Measurements from ENCODE around the gene SEMA4D.

The SEMA4D gene

DNA sequence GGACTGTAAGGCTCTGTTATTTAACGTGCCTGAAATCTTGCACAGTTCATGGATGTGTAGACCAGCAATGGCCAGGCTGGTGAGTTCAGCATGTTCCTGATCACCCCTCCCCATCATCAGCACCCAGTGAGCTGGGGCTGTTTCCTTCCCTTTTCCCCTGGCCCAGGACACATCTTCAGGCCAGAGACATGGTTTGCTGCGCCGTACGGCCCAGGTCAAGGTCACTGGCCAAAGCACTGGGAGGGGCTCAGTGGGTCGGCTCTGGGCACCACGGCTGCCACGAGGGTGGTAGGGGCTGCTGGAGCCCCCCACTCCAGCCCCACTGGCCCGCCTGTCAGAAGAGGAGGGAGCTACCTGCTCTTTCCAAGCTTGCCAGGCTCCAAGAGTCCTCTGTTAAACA is 55.9 kb downstream of the SEMA4D start:
- H3K4me3 ChIP-seq (ENCODE audit: low read depth, low read length) = no peak overlapping the region
- DNase-seq (ENCODE audit: low read depth, low spot score) = no peak
- TF ChIP-seq, protein P1, sequence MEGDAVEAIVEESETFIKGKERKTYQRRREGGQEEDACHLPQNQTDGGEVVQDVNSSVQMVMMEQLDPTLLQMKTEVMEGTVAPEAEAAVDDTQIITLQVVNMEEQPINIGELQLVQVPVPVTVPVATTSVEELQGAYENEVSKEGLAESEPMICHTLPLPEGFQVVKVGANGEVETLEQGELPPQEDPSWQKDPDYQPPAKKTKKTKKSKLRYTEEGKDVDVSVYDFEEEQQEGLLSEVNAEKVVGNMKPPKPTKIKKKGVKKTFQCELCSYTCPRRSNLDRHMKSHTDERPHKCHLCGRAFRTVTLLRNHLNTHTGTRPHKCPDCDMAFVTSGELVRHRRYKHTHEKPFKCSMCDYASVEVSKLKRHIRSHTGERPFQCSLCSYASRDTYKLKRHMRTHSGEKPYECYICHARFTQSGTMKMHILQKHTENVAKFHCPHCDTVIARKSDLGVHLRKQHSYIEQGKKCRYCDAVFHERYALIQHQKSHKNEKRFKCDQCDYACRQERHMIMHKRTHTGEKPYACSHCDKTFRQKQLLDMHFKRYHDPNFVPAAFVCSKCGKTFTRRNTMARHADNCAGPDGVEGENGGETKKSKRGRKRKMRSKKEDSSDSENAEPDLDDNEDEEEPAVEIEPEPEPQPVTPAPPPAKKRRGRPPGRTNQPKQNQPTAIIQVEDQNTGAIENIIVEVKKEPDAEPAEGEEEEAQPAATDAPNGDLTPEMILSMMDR (IDR thresholded peaks at IDR 0.05; ENCODE audit: low read depth, low read length) = no peak
- in situ Hi-C loops (cut with HindIII; ENCODE audit: low sequenced_read_pairs) = no loop called here

DNA sequence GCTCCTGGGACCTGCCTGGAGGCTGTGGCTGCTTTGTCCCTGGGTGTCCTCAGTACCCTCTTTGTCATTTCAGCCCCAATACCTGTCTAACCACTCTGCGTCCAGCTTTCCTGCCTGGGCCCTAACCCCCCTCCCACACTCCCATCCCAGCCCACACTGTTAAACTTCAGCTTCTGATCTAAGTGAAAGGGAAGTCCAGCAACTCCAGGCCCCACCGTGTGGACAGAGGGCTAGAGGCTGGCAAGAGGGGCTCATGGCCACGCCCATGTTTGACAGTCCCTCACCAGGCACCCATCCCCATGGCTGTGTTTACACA is 56.3 kb downstream of the SEMA4D start:
- DNase-seq (ENCODE audit: low read depth, low spot score) = no peak
- in situ Hi-C loops (cut with HindIII; ENCODE audit: low sequenced_read_pairs) = no loop called here
- TF ChIP-seq, protein P1 (IDR thresholded peaks at IDR 0.05; ENCODE audit: low read depth, low read length) = no peak
- H3K4me3 ChIP-seq (ENCODE audit: low read depth, low read length) = no peak overlapping the region

DNA sequence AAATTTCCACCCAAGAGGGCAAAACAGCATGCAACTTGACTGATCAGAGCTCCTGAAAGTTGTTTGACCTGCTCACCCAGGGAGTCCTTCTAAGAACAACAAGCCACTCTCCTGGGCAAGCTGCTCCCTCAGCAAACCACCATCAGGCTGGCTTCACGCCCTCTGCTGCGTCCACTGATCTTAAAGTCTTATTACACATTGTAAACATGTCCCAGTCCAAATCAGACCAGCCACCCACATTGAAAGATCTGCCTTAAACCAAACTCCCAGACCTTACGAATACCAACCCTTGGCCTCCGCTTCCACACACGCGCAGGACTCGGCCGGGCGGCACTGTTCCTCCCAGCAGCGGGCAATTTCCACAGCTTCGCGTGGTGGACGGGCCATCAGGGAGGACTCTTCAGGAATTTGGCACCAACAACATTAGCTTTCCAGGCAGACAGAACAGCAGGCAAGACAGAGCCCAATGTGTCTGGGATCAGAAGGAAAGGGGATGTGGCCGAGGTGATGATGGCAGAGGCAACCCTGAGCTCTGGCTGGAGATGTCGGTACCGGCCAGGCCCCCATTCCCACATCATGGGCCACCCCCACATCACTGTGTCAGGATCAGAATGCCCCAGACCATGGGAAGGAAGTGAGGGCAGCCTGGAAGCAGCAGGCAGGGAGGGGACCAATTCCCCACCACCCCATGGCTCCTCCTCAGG is 56.8 kb downstream of the SEMA4D start:
- in situ Hi-C loops (cut with HindIII; ENCODE audit: low sequenced_read_pairs) = no loop called here
- TF ChIP-seq, protein P1 (IDR thresholded peaks at IDR 0.05; ENCODE audit: low read depth, low read length) = no peak
- no peak overlapping the region for H3K4me3 ChIP-seq (ENCODE audit: low read depth, low read length)
- no peak for DNase-seq (ENCODE audit: low read depth, low spot score)

DNA sequence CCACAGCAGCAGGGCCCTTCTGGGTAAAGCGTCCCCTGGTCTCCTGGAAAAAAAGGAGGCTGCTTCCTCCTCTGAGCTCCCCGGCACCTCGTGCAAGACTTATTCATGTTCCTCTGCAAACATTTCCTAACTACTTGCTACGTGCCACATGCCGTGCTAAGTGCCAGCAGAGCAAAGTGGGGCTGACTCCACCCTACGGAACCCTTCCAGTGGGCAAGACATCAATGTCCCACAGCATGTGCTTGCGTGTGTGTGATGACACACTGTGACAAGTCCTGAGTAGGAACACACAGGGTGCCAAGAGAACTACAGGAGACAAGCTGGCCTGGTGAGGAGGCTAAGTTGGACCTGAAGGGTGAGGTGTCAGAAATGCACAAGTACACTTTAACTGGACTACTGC is 57.4 kb downstream of the SEMA4D start:
- DNase-seq (ENCODE audit: low read depth, low spot score) = no peak
- TF ChIP-seq, protein P1 (IDR thresholded peaks at IDR 0.05; ENCODE audit: low read depth, low read length) = no peak
- H3K4me3 ChIP-seq (ENCODE audit: low read depth, low read length) = no peak overlapping the region
- in situ Hi-C loops (cut with HindIII; ENCODE audit: low sequenced_read_pairs) = no loop called here

DNA sequence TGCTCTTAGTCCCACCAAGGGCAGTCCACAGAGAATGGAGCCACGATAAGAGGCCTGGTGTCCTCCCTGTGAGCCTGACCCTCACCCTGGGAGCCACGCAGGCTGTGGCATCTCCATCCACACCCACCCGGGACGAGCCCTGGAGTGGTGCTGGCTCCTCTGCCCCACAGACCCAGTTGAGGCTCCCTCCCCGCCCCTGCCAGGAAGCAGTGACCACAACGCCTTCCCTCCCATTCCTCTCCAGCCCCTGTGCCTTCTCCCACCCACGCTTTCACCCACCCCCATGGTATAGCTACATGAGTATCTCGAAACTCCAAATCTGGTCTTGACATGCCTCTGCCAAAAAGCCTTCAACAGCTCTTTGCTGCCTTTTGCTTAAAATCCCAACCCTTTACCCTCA is 57.9 kb downstream of the SEMA4D start:
- DNase-seq (ENCODE audit: low read depth, low spot score) = no peak
- TF ChIP-seq, protein P1 (IDR thresholded peaks at IDR 0.05; ENCODE audit: low read depth, low read length) = no peak
- in situ Hi-C loops (cut with HindIII; ENCODE audit: low sequenced_read_pairs) = no loop called here
- H3K4me3 ChIP-seq (ENCODE audit: low read depth, low read length) = no peak overlapping the region

DNA sequence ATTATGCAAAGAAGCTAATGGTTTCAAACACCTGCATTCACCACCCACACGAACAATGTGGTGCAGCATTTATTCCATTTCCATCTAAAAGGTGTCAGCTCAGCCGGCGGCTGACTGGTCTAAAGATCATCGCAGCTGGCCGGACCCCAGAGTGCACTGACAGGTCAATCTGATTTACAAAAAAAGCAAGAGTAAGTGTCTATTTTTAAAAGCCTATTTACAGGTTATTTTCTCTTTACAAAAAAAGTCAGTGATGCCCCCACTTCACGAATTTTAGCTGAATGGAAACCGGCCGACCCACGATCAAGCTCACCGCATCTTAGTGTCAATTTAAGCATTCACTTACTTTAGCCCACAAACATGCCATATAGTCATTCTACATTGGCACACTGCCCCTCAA is 58.3 kb downstream of the SEMA4D start:
- H3K4me3 ChIP-seq (ENCODE audit: low read depth, low read length) = no peak overlapping the region
- no peak for DNase-seq (ENCODE audit: low read depth, low spot score)
- in situ Hi-C loops (cut with HindIII; ENCODE audit: low sequenced_read_pairs) = no loop called here
- TF ChIP-seq, protein P1 (IDR thresholded peaks at IDR 0.05; ENCODE audit: low read depth, low read length) = no peak

DNA sequence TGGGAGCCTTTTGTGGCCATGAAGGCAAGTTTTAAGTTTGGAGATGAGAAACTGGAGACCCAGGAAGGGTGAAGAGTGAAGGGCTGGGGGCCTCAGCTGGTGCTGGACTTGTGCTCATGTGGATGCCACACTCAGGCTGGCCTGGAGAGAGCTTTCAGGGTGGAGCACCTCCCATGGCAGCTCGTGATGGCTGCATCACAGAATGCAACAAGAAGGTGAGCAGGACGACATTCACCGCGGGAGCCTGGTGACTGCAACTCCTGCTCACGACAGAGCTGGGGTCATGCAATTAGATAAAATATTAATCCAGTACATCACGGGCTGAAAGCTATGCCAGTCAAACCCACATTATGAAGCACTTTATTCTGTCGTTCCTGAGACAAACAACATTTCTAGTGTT is 59.7 kb downstream of the SEMA4D start:
- no peak for DNase-seq (ENCODE audit: low read depth, low spot score)
- no peak overlapping the region for H3K4me3 ChIP-seq (ENCODE audit: low read depth, low read length)
- TF ChIP-seq, protein P1 (IDR thresholded peaks at IDR 0.05; ENCODE audit: low read depth, low read length) = no peak
- in situ Hi-C loops (cut with HindIII; ENCODE audit: low sequenced_read_pairs) = no loop called here

All from astrocyte of the spinal cord (primary cell).